Cardiac muscle cell (in vitro differentiated cells and primary cell): Measurements from ENCODE around the gene TBC1D8. TPM values are rescaled to one million over a fixed set of nuclear protein-coding genes. Genes with fewer than 3 reads are reported as not detected.

Experiments used
- DNase-seq, 2 donors: peaks; one replicate each; pipeline versions ENCODE4 v3.0.0 to v3.0.0-alpha.2; 2010 to 2017; ENCODE audit warnings: low read depth in 1 of 2, low spot score in 1 of 2
- H3K27ac ChIP-seq: fragments of 200-600 bp; sonication (generic); 2 replicates; pipeline ENCODE4 v1.5.1; 2016
- H3K27me3 ChIP-seq: fragments of 200-600 bp; sonication (generic); 2 replicates; pipeline ENCODE4 v1.6.0; 2016; ENCODE audit warnings: control low read depth
- H3K36me3 ChIP-seq: fragments of 200-600 bp; sonication (generic); 2 replicates; pipeline ENCODE4 v1.5.1; 2016; ENCODE audit warnings: control low read depth
- H3K4me1 ChIP-seq: fragments of 200-600 bp; sonication (generic); 2 replicates; pipeline ENCODE4 v1.8.1; 2017; ENCODE audit warnings: low read depth, mild to moderate bottlenecking, mixed run types
- H3K4me3 ChIP-seq: fragments of 200-600 bp; sonication (generic); 2 replicates; pipeline ENCODE4 v1.5.1; 2016; ENCODE audit warnings: mild to moderate bottlenecking
- H3K9me3 ChIP-seq: fragments of 200-600 bp; sonication (generic); 2 replicates; pipeline ENCODE4 v1.5.1; 2017; ENCODE audit warnings: low read depth, mild to moderate bottlenecking, control low read depth
- CTCF ChIP-seq: IDR thresholded peaks from 2 replicates; pipeline ENCODE4 v1.5.1; 2012; ENCODE audit warnings: low read depth, mild to moderate bottlenecking, low read length
- polyA plus RNA-seq: library from polyadenylated mRNA; unstranded; fragments of >200 nt; fragmentation: Nextera tagmentation; extraction: Ambion mirVana; gene quantifications from 2 replicates; pipeline ENCODE4 v1.2.1, GENCODE V29; 2016
- total RNA-seq: library from RNA; depleted of rRNA; stranded (reverse); fragments of >200 nt; gene quantifications from 2 replicates; pipeline ENCODE4 v1.2.3, GENCODE V29; 2016

The TBC1D8 gene
- total and polyA plus RNA-seq, 2 experiments from 2014 or later: 15.2 to 23.2 TPM

GRCh38 chr2:101149241-101150192 lies 1.7 kb downstream of the TBC1D8 start:
- H3K27ac ChIP-seq: no peak overlapping the region
- H3K36me3 ChIP-seq: no peaks in the 10 kb centered on the region
- H3K9me3 ChIP-seq: no peaks in the 10 kb centered on the region
- DNase-seq: no peak
- TF ChIP-seq CTCF: no peak
- H3K27me3 ChIP-seq: no peaks in the 10 kb centered on the region
- H3K4me1 ChIP-seq: peaks cover 41% of the 10 kb centered on the region
- H3K4me3 ChIP-seq: peak overlapping the region; percentile 74

- no peaks in the 10 kb centered on the region for H3K9me3 ChIP-seq
- no peak for DNase-seq
- H3K4me3 ChIP-seq: no peak overlapping the region
Measured at GRCh38 chr2:101148777-101149176, 2.4 kb downstream of the TBC1D8 start.

GRCh38 chr2:101147971-101148370 lies 3.2 kb downstream of the TBC1D8 start:
- H3K4me1 ChIP-seq: peaks cover 26% of the 10 kb centered on the region
- no peak for DNase-seq
- H3K9me3 ChIP-seq: no peaks in the 10 kb centered on the region
- H3K36me3 ChIP-seq: no peaks in the 10 kb centered on the region
- no peak overlapping the region for H3K4me3 ChIP-seq
- H3K27ac ChIP-seq: no peak overlapping the region
- H3K27me3 ChIP-seq: no peaks in the 10 kb centered on the region
- no peak for TF ChIP-seq CTCF

More at GRCh38 chr2:101148777-101149176, 2.4 kb downstream of the TBC1D8 start:
- Histone ChIP-seq H3K27ac (no peak overlapping the region), H3K36me3 (no peaks in the 10 kb centered on the region), H3K27me3 (no peaks in the 10 kb centered on the region), H3K4me1 (peaks cover 34% of the 10 kb centered on the region)
- TF ChIP-seq CTCF: no peak

GRCh38 chr2:101147062-101147461 lies 4.1 kb downstream of the TBC1D8 start:
- H3K36me3 ChIP-seq: no peaks in the 10 kb centered on the region
- no peaks in the 10 kb centered on the region for H3K27me3 ChIP-seq
- H3K4me1 ChIP-seq: peaks cover 17% of the 10 kb centered on the region
- H3K4me3 ChIP-seq: no peak overlapping the region
- TF ChIP-seq CTCF: no peak
- no peak overlapping the region for H3K27ac ChIP-seq
- no peaks in the 10 kb centered on the region for H3K9me3 ChIP-seq
- DNase-seq: no peak

GRCh38 chr2:101146535-101146934 lies 4.6 kb downstream of the TBC1D8 start:
- no peak for DNase-seq
- Histone ChIP-seq H3K4me1 (peaks cover 13% of the 10 kb centered on the region), H3K27me3 (no peaks in the 10 kb centered on the region), H3K4me3 (no peak overlapping the region), H3K36me3 (no peaks in the 10 kb centered on the region), H3K27ac (no peak overlapping the region), H3K9me3 (no peaks in the 10 kb centered on the region)
- TF ChIP-seq CTCF: no peak
